Measurements from ENCODE around the gene ANKRD13C.

The ANKRD13C gene

DNA sequence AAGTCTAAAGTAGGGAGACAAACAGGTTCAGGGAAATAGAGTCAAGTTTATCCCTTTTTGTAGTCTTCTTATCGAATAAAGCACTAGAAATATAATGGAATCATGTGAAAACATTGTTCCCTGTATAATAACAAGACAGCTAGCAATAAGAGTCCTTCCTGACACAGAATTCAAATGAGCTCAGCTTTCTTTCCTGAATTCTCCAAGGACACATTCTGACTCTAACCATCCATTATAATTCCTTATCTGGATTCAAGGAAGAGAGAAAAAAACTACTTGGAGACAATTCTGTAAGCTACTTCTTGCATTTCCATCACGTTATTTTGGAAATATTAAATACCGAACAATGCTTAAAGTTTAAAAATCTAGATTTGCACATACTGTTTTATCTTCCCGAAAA, 58.8 kb downstream of the ANKRD13C start:
- Histone ChIP-seq H3K36me3 (replicated peaks; ENCODE audit: low read depth, low read length) (no peaks in the 10 kb centered on the region), H3K9me3 (ENCODE audit: insufficient read depth, low read length) (no peaks in the 10 kb centered on the region), H3K79me2 (ENCODE audit: low read length) (no peaks in the 10 kb centered on the region), H3K4me2 (ENCODE audit: low read length) (no peak overlapping the region), H3K27ac (ENCODE audit: low read length) (no peak overlapping the region), H4K20me1 (ENCODE audit: insufficient read depth, low read length) (no peaks in the 10 kb centered on the region), H3K4me3 (ENCODE audit: low read length) (no peak overlapping the region), H2AFZ (ENCODE audit: low read depth, low read length) (no peak overlapping the region), H3K27me3 (ENCODE audit: low read depth, low read length) (no peaks in the 10 kb centered on the region), H3K9ac (ENCODE audit: low read length) (no peak overlapping the region), H3K4me1 (ENCODE audit: low read length) (no peaks in the 10 kb centered on the region)
- TF ChIP-seq, protein P1, sequence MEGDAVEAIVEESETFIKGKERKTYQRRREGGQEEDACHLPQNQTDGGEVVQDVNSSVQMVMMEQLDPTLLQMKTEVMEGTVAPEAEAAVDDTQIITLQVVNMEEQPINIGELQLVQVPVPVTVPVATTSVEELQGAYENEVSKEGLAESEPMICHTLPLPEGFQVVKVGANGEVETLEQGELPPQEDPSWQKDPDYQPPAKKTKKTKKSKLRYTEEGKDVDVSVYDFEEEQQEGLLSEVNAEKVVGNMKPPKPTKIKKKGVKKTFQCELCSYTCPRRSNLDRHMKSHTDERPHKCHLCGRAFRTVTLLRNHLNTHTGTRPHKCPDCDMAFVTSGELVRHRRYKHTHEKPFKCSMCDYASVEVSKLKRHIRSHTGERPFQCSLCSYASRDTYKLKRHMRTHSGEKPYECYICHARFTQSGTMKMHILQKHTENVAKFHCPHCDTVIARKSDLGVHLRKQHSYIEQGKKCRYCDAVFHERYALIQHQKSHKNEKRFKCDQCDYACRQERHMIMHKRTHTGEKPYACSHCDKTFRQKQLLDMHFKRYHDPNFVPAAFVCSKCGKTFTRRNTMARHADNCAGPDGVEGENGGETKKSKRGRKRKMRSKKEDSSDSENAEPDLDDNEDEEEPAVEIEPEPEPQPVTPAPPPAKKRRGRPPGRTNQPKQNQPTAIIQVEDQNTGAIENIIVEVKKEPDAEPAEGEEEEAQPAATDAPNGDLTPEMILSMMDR (IDR thresholded peaks at IDR 0.05; ENCODE audit: low read depth, low read length), result no peak
- TF ChIP-seq EZH2phosphoT487 (IDR thresholded peaks at IDR 0.05; ENCODE audit: low read depth), result no peak

DNA sequence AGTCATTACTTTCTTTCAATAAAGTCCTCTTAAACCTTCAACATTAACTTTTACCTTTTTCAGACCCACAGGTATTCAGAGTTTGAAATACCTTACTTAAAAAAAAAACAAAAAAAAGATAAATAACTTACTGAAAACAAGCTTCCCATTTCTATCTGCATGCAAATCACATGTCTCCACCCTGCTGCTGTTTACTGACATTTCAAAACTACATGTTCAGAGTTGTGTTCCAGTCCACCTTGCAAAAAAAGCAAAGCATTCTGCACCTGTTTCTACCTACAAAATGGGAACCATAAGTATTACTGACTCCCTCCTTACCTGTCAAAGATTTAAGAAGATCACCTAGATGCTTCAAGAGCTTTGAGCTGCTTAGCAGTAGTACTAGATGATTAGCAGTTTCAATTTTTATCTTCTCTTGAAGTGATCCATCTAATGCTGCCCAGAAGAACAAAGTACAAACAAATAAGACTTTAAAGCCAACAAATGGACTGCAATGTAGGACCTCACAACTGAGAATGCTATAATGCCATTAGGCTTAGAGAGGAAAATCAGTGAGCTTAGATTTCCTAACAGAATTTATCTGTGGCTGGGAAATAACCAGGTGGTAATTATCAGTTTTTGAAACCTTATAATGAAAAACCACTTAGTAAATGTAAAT, 61.2 kb downstream of the ANKRD13C start:
- Histone ChIP-seq H3K36me3 (replicated peaks; ENCODE audit: low read depth, low read length) (no peaks in the 10 kb centered on the region), H3K9ac (ENCODE audit: low read length) (no peak overlapping the region), H2AFZ (ENCODE audit: low read depth, low read length) (no peak overlapping the region), H3K79me2 (ENCODE audit: low read length) (no peaks in the 10 kb centered on the region), H3K4me1 (ENCODE audit: low read length) (no peaks in the 10 kb centered on the region), H3K4me2 (ENCODE audit: low read length) (no peak overlapping the region), H3K4me3 (ENCODE audit: low read length) (no peak overlapping the region), H3K27ac (ENCODE audit: low read length) (no peak overlapping the region), H4K20me1 (ENCODE audit: insufficient read depth, low read length) (no peaks in the 10 kb centered on the region), H3K27me3 (ENCODE audit: low read depth, low read length) (no peaks in the 10 kb centered on the region), H3K9me3 (ENCODE audit: insufficient read depth, low read length) (no peaks in the 10 kb centered on the region)
- TF ChIP-seq, protein P1 (IDR thresholded peaks at IDR 0.05; ENCODE audit: low read depth, low read length), result no peak
- no peak for TF ChIP-seq EZH2phosphoT487 (IDR thresholded peaks at IDR 0.05; ENCODE audit: low read depth)

DNA sequence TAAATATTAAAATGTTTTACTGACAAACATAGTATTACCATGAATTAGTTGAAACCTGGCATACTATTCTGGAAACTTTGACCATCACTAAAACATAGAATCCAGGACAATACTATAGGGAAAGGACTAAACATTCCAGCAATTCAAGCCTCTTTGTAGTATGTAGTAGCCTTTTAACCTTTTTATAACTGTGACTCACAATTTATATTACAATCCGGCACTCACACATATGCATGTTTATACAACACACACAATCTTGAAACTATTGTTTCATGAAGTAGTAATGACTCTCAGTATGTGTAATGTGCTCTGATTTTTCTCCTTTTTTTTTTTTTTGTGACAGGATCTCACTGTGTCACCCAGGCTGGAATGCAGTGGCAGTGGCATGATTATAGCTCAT, 64.3 kb downstream of the ANKRD13C start:
- Histone ChIP-seq H3K36me3 (replicated peaks; ENCODE audit: low read depth, low read length) (no peaks in the 10 kb centered on the region), H3K4me3 (ENCODE audit: low read length) (no peak overlapping the region), H3K9me3 (ENCODE audit: insufficient read depth, low read length) (no peaks in the 10 kb centered on the region), H3K27ac (ENCODE audit: low read length) (no peak overlapping the region), H3K4me2 (ENCODE audit: low read length) (no peak overlapping the region), H4K20me1 (ENCODE audit: insufficient read depth, low read length) (no peaks in the 10 kb centered on the region), H3K27me3 (ENCODE audit: low read depth, low read length) (no peaks in the 10 kb centered on the region), H3K79me2 (ENCODE audit: low read length) (no peaks in the 10 kb centered on the region), H3K9ac (ENCODE audit: low read length) (no peak overlapping the region), H2AFZ (ENCODE audit: low read depth, low read length) (no peak overlapping the region), H3K4me1 (ENCODE audit: low read length) (no peaks in the 10 kb centered on the region)
- TF ChIP-seq EZH2phosphoT487 (IDR thresholded peaks at IDR 0.05; ENCODE audit: low read depth), result no peak
- TF ChIP-seq, protein P1 (IDR thresholded peaks at IDR 0.05; ENCODE audit: low read depth, low read length), result no peak

DNA sequence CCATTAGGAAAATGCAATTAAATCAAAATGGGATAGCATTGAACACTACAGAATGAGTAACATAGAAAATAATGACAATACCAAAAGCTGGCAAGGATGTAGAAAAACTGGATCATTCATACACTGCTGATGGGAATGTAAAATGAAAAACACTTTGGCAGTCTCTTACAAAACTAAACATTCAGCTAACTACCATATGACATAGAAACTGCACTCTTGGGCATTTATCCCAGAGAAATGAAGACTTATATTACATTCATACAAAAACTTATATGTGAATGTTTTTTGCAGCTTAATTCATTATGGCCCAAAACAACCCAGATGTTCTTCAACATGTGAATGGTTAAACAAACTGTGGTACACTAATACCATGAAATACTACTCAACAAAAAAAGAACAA, 66.4 kb downstream of the ANKRD13C start:
- TF ChIP-seq, protein P1 (IDR thresholded peaks at IDR 0.05; ENCODE audit: low read depth, low read length), result no peak
- TF ChIP-seq EZH2phosphoT487 (IDR thresholded peaks at IDR 0.05; ENCODE audit: low read depth), result no peak
- Histone ChIP-seq H3K4me2 (ENCODE audit: low read length) (no peak overlapping the region), H3K9ac (ENCODE audit: low read length) (no peak overlapping the region), H3K9me3 (ENCODE audit: insufficient read depth, low read length) (no peaks in the 10 kb centered on the region), H4K20me1 (ENCODE audit: insufficient read depth, low read length) (no peaks in the 10 kb centered on the region), H2AFZ (ENCODE audit: low read depth, low read length) (no peak overlapping the region), H3K27ac (ENCODE audit: low read length) (no peak overlapping the region), H3K27me3 (ENCODE audit: low read depth, low read length) (no peaks in the 10 kb centered on the region), H3K79me2 (ENCODE audit: low read length) (no peaks in the 10 kb centered on the region), H3K4me1 (ENCODE audit: low read length) (no peaks in the 10 kb centered on the region), H3K4me3 (ENCODE audit: low read length) (no peak overlapping the region), H3K36me3 (replicated peaks; ENCODE audit: low read depth, low read length) (no peaks in the 10 kb centered on the region)
